Keratinocyte (primary cell): ENCODE results near the gene SAMD3. TPM values are rescaled to one million over a fixed set of nuclear protein-coding genes. Genes with fewer than 3 reads are reported as not detected.
"Not testable (repeated sequence)": the region's sequence is repeated elsewhere in the genome, so short reads cannot be mapped to it uniquely, and the experiment has no call there.

ENCODE experiments used
- DNase-seq: peaks from one replicate; pipeline ENCODE4 v3.0.0-alpha.2; 2011; ENCODE audit warnings: low read depth, missing footprints, low spot score
- FAIRE-seq: peaks from 2 replicates; lab custom pipeline; 2011; peaks lifted over from hg19 to GRCh38; lab: Jason Lieb, UNC
- H2AFZ ChIP-seq: 2 replicates; pipeline ENCODE4 v1.6.0; 2012; ENCODE audit warnings: low read length, control low read depth, inconsistent platforms; ENCODE audit not compliant: control insufficient read depth
- H3K27ac ChIP-seq: 2 replicates; pipeline ENCODE4 v1.5.1; 2011; ENCODE audit warnings: low read length; ENCODE audit not compliant: control insufficient read depth, insufficient read depth
- H3K27me3 ChIP-seq: 3 replicates; pipeline ENCODE4 v1.6.0; 2011; ENCODE audit warnings: low read length; ENCODE audit not compliant: control insufficient read depth, insufficient read depth; ENCODE audit errors: extremely low read depth
- H3K36me3 ChIP-seq, 2 experiments: 2 replicates in 1 of 2; 3 replicates in 1 of 2; pipeline ENCODE4 v1.5.1; 2011; ENCODE audit warnings: low read length in 2 of 2, mild to moderate bottlenecking in 1 of 2; ENCODE audit not compliant: control insufficient read depth in 2 of 2, insufficient read depth in 2 of 2; ENCODE audit errors: extremely low read depth in 1 of 2
- H3K4me1 ChIP-seq: 3 replicates; pipeline ENCODE4 v1.5.1; 2011; ENCODE audit warnings: low read length; ENCODE audit not compliant: control insufficient read depth, insufficient read depth; ENCODE audit errors: extremely low read depth
- H3K4me2 ChIP-seq: 3 replicates; pipeline ENCODE4 v1.6.0; 2011; ENCODE audit warnings: low read depth, low read length; ENCODE audit not compliant: control insufficient read depth, insufficient read depth; ENCODE audit errors: extremely low read depth
- H3K4me3 ChIP-seq, 3 experiments: fragments of 200-600 bp in 1 of 3; sonication (generic) in 1 of 3; 2 replicates in 2 of 3; 3 replicates in 1 of 3; pipeline ENCODE4 v1.5.1; 2011 to 2016; ENCODE audit warnings: low read length in 3 of 3, mild to moderate bottlenecking in 3 of 3, control low read depth in 2 of 3, inconsistent platforms in 1 of 3, low read depth in 1 of 3, mixed read lengths in 1 of 3, mixed run types in 1 of 3, moderate library complexity in 1 of 3; ENCODE audit not compliant: control insufficient read depth in 2 of 3, insufficient read depth in 2 of 3; ENCODE audit errors: extremely low read depth in 1 of 3
- H3K79me2 ChIP-seq: 2 replicates; pipeline ENCODE4 v1.6.0; 2012; ENCODE audit warnings: low read length; ENCODE audit not compliant: control insufficient read depth, insufficient read depth
- H3K9ac ChIP-seq: 3 replicates; pipeline ENCODE4 v1.6.0; 2011; ENCODE audit warnings: low read length; ENCODE audit not compliant: control insufficient read depth, insufficient read depth; ENCODE audit errors: extremely low read depth
- H3K9me1 ChIP-seq: 3 replicates; pipeline ENCODE4 v1.6.0; 2011; ENCODE audit warnings: low read length; ENCODE audit not compliant: control insufficient read depth, insufficient read depth; ENCODE audit errors: extremely low read depth
- H3K9me3 ChIP-seq: 2 replicates; pipeline ENCODE4 v1.5.1; 2012; ENCODE audit warnings: low read depth, low read length; ENCODE audit not compliant: control insufficient read depth
- H4K20me1 ChIP-seq: 3 replicates; pipeline ENCODE4 v1.6.0; 2011; ENCODE audit warnings: low read length; ENCODE audit not compliant: control insufficient read depth, insufficient read depth; ENCODE audit errors: extremely low read depth
- EZH2 ChIP-seq: IDR thresholded peaks from one replicate; pipeline ENCODE4 v1.6.1; 2012; ENCODE audit warnings: inconsistent platforms, mild to moderate bottlenecking, low read length, moderate library complexity
- dilution Hi-C: fragments of 300-500 bp; cut with MboI; formaldehyde crosslinking; loops from one replicate; pipeline ENCODE4 v1.7.0; 2020; ENCODE audit warnings: low sequenced_read_pairs; ENCODE audit not compliant: extremely low pct_ligation_motif_present
- polyA plus RNA-seq, 5 experiments: library from polyadenylated mRNA; depleted of rRNA in 3 of 5; stranded (reverse) in 3 of 5; stranded (forward) in 1 of 5; unstranded in 1 of 5; fragments of >200 nt; gene quantifications; 1 replicate in 1 of 5; 2 replicates in 3 of 5; 3 replicates in 1 of 5; pipeline versions ENCODE4 v1.2.1 to v1.2.3, GENCODE V29; 2011 to 2012; ENCODE audit warnings: missing spikeins in 2 of 5, low read depth in 1 of 5, low replicate concordance in 1 of 5
- TF ChIP-seq, protein P1 (sequence below), 3 experiments: IDR thresholded peaks in 1 of 3; conservative IDR thresholded peaks in 1 of 3; optimal IDR thresholded peaks in 1 of 3; 2 replicates in 2 of 3; 3 replicates in 1 of 3; pipeline versions ENCODE3 to v1.5.1; 2011; ENCODE audit warnings: low read length in 3 of 3, mild to moderate bottlenecking in 3 of 3, moderate library complexity in 2 of 3, control low read depth in 1 of 3, inconsistent platforms in 1 of 3; ENCODE audit not compliant: insufficient read depth in 2 of 3; ENCODE audit errors: extremely low read depth in 1 of 3

SAMD3 gene
- polyA plus RNA-seq, 1 donor (not counting 4 experiments of a cell fraction or from before 2014, with no cell fraction given) = 5.4 TPM

DNA sequence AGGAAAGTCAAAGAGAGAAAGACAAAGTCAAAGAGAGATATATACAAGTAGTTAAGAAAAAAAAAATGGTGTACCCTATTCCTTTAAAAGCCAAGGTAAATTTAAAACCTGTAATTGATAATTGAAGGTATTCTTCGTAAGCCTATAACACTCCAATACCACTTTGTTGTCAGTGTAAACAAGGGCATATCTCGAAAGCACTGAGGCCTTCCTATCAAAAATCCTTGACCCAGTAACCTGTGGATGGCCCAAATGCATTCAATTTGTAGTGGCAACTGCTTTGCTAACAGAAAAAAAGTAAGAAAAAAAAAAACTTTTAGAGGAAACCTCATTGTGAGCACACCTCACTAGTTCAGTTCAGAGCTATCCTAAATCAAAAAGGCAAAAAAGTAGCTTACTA lies 39.3 kb upstream of the SAMD3 start:
- Histone ChIP-seq H3K9me1 (no peaks in the 10 kb centered on the region), H3K27ac (no peak overlapping the region), H3K4me2 (no peak overlapping the region), H4K20me1 (no peaks in the 10 kb centered on the region), H3K36me3 (no peaks in the 10 kb centered on the region), H3K9me3 (no peaks in the 10 kb centered on the region), H2AFZ (no peak overlapping the region), H3K27me3 (no peaks in the 10 kb centered on the region), H3K9ac (no peak overlapping the region), H3K4me1 (no peaks in the 10 kb centered on the region), H3K4me3 (no peak overlapping the region), H3K79me2 (no peaks in the 10 kb centered on the region)
- FAIRE-seq = no peak
- dilution Hi-C loops = no loop called here
- TF ChIP-seq EZH2 = no peak
- TF ChIP-seq, protein P1, sequence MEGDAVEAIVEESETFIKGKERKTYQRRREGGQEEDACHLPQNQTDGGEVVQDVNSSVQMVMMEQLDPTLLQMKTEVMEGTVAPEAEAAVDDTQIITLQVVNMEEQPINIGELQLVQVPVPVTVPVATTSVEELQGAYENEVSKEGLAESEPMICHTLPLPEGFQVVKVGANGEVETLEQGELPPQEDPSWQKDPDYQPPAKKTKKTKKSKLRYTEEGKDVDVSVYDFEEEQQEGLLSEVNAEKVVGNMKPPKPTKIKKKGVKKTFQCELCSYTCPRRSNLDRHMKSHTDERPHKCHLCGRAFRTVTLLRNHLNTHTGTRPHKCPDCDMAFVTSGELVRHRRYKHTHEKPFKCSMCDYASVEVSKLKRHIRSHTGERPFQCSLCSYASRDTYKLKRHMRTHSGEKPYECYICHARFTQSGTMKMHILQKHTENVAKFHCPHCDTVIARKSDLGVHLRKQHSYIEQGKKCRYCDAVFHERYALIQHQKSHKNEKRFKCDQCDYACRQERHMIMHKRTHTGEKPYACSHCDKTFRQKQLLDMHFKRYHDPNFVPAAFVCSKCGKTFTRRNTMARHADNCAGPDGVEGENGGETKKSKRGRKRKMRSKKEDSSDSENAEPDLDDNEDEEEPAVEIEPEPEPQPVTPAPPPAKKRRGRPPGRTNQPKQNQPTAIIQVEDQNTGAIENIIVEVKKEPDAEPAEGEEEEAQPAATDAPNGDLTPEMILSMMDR (optimal IDR thresholded peaks at IDR 0.05 in 1 of 3, IDR thresholded peaks at IDR 0.05 in 1 of 3, conservative IDR thresholded peaks at IDR 0.05 in 1 of 3; ENCODE audit: extremely low read depth in 1 of 3, insufficient read depth in 2 of 3, low read length in 3 of 3) = no peak
- DNase-seq = no peak

DNA sequence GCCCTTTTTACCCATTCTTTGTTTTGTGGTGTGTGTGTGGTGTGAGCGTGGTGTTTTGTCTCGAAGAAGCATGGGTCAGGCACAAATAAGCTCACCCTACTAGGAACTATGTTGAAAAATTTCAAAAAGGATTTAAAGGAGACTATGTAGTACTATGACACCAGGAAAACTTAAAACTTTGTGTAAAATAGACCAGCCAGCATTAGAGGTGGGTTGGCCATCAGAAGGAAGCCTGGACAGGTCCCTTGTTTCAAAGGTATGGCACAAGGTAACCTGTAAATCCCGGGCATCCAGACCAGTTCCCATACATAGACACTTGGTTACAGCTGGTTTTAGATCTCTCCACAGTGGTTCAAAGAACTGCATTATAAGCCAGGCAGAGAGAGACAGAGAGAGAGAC lies 38.8 kb upstream of the SAMD3 start:
- H3K4me2 ChIP-seq, DNase-seq, H3K4me3 ChIP-seq, H3K9me3 ChIP-seq, H3K27ac ChIP-seq, H3K36me3 ChIP-seq, H3K9me1 ChIP-seq, H3K9ac ChIP-seq, H3K4me1 ChIP-seq, H3K79me2 ChIP-seq, H2AFZ ChIP-seq, H3K27me3 ChIP-seq, dilution Hi-C loops, FAIRE-seq, H4K20me1 ChIP-seq: not testable (repeated sequence)

DNA sequence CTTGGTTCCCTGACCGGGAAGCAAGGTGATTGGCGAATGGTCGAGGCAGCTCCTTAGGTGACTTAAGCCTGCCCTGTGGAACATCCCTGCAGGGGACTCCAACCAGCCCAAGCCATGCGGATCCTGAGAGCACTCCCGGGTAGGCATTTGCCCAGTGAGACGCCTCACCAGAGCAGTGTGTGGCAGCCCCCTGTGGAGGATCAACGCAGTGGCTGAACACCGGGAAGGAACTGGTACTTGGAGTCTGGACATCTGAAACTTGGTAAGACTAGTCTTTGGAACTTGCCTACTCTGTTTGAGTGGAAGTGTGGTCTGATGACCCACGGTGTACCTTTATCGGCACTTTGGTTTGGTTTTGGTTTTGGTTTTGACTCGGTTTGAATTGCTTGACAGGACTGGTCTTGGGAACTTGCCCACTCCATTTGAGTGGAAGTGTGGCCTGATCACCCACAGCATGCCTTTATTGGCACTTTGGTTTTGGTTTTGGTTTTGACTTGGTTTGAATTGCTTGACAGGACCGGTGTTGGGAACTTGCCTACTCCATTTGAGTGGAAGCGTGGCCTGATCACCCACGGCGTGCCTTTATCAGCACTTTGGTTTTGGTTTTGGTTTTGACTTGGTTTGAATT lies 38.0 kb upstream of the SAMD3 start:
- H2AFZ ChIP-seq, H3K27ac ChIP-seq, DNase-seq, H3K9ac ChIP-seq, dilution Hi-C loops, H3K9me1 ChIP-seq, H4K20me1 ChIP-seq, H3K27me3 ChIP-seq, H3K9me3 ChIP-seq, H3K4me1 ChIP-seq, H3K36me3 ChIP-seq, H3K4me3 ChIP-seq, H3K4me2 ChIP-seq, FAIRE-seq, H3K79me2 ChIP-seq: not testable (repeated sequence)

DNA sequence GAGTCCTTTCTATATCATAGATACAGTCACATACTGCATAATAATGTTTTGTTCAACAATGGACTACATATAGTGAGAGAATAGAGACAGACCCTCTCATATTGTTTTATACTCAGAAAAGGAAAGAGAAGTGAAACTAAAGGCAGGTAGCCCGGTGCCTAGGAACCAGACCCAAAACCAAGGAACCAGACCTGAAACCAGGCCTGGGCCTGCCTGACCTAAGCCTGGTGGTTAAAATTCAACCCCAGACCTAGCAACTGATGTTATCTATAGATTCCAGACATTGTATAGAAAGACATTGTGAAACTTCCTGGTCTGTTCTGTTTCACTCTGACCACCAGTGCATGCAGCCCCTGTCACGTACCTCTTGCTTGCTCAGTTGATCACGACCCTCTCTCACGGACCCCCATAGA lies 37.3 kb upstream of the SAMD3 start:
- H3K27me3 ChIP-seq, H3K9ac ChIP-seq, H3K9me1 ChIP-seq, H3K9me3 ChIP-seq, DNase-seq, H3K27ac ChIP-seq, H2AFZ ChIP-seq, H3K4me3 ChIP-seq, dilution Hi-C loops, H3K36me3 ChIP-seq, H4K20me1 ChIP-seq, H3K4me2 ChIP-seq, FAIRE-seq, H3K79me2 ChIP-seq, H3K4me1 ChIP-seq: not testable (repeated sequence)
